Prostate gland (tissue), 2 donors: ENCODE data around the gene RUNX2. TPM values are rescaled to one million over a fixed set of nuclear protein-coding genes. Genes with fewer than 3 reads are reported as not detected.

ENCODE experiments used
- DNase-seq: peaks from one replicate; pipeline ENCODE4 v3.0.0-alpha.2; 2019; ENCODE audit warnings: low spot score
- H3K27ac ChIP-seq, 2 donors: fragments of 200-600 bp; sonication (generic); 2 replicates each; pipeline ENCODE4 v1.5.1; 2017 to 2019
- H3K27me3 ChIP-seq: fragments of 200-600 bp; sonication (generic); replicated peaks from 2 replicates; pipeline ENCODE4 v1.5.1; 2019; ENCODE audit not compliant: insufficient read depth
- H3K36me3 ChIP-seq, 2 donors: fragments of 200-600 bp; sonication (generic); 1 replicate in 1 of 2; 2 replicates in 1 of 2; pipeline versions ENCODE4 v1.5.1 to v1.8.1; 2017 to 2019
- H3K4me1 ChIP-seq: fragments of 200-600 bp; sonication (generic); replicated peaks from 2 replicates; pipeline ENCODE4 v1.5.1; 2019
- H3K4me3 ChIP-seq, 2 donors: fragments of 200-600 bp; sonication (generic); 2 replicates each; pipeline ENCODE4 v1.5.1; 2017 to 2019
- H3K9me3 ChIP-seq: fragments of 200-600 bp; sonication (generic); 2 replicates; pipeline ENCODE4 v1.5.1; 2017
- POLR2A ChIP-seq: fragments of 450-650 bp; IDR thresholded peaks from one replicate; pipeline ENCODE4 v1.6.1; 2016; ENCODE audit warnings: antibody characterized with exemption, mild to moderate bottlenecking
- POLR2AphosphoS5 ChIP-seq: sonication (generic); formaldehyde crosslinking; IDR thresholded peaks from one replicate; pipeline ENCODE4 v1.6.1; 2017; ENCODE audit warnings: antibody characterized with exemption
- WGBS: methylation state at CpG from one replicate; pipeline ENCODE4 v1.1.5; 2018; 5-methylcytosine and 5-hydroxymethylcytosine counted together
- intact Hi-C: fragments of 100-400 bp; cut with DNase I; formaldehyde crosslinking; loops from one replicate; pipeline ENCODE4 v1.14.2; 2022
- total RNA-seq, 2 donors: library from RNA; depleted of rRNA; stranded (reverse); fragments of >200 nt; gene quantifications; one replicate each; pipeline ENCODE4 v1.1.0, GENCODE V29; 2016
- TF ChIP-seq, protein P1 (sequence below), 4 experiments: fragments of 200-600 bp in 2 of 4; fragments of 450-650 bp in 2 of 4; sonication (generic) in 2 of 4; IDR thresholded peaks; 1 replicate in 3 of 4; 2 replicates in 1 of 4; pipeline ENCODE4 v1.5.1; 2016 to 2019; ENCODE audit warnings: antibody characterized with exemption in 4 of 4, mild to moderate bottlenecking in 2 of 4, moderate library complexity in 2 of 4

The RUNX2 gene
- total RNA-seq, 2 donors from 2014 or later = 9.2 to 10.7 TPM

DNA sequence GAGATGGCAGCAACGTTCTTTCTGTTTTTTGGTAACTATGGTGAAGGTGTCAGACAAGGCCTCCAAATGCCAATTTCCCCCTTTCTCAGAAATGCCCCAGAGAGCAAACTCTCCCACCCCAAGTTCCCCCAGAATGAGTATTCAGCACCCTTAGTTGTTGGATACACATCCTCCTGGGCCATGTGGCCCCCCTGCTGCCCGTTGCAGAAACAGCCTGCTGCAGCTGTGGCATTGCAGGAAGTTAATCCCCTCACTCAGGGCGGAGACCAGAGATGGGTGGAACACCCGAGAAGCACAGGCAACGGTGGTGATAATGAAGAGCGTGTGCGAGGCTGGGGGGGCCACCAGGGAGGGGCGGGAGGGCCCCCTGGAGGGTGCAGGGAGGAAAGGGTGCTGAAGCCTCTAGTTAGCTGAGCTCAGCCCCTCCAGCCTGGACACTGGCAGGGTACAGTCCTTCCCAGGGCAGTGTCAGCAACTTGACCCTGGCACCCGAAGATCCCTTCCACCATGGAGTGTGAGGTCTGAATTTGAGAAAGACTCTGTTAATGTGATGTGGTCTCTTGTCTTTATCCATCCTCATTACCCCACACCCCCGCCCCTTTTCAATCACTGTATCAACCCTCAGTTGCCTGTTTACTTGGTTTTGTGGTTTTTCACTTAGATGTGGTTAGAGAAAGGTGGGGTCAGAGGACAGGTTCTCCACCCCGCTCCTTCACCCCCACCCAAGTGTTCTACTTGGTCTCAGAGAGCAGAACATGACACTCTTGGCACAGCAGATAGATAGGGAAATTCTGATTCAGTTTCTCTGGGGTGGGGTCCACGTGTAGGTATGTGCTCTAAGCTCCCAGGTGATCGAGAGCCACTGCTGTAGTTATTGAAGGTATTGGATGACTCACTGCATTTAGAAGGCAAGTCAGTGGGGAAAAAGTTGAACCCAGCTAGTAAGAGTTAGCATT is 258.4 kb downstream of the RUNX2 start:
- Histone ChIP-seq H3K4me3 (no peak overlapping the region), H3K36me3 (no peaks in the 10 kb centered on the region), H3K4me1 (peaks cover 2% of the 10 kb centered on the region), H3K9me3 (no peaks in the 10 kb centered on the region), H3K27me3 (no peaks in the 10 kb centered on the region), H3K27ac (no peak overlapping the region)
- intact Hi-C loops = no loop called here
- 64% methylated on average over 13 of the region's 13 CpGs for WGBS
- TF ChIP-seq, protein P1, sequence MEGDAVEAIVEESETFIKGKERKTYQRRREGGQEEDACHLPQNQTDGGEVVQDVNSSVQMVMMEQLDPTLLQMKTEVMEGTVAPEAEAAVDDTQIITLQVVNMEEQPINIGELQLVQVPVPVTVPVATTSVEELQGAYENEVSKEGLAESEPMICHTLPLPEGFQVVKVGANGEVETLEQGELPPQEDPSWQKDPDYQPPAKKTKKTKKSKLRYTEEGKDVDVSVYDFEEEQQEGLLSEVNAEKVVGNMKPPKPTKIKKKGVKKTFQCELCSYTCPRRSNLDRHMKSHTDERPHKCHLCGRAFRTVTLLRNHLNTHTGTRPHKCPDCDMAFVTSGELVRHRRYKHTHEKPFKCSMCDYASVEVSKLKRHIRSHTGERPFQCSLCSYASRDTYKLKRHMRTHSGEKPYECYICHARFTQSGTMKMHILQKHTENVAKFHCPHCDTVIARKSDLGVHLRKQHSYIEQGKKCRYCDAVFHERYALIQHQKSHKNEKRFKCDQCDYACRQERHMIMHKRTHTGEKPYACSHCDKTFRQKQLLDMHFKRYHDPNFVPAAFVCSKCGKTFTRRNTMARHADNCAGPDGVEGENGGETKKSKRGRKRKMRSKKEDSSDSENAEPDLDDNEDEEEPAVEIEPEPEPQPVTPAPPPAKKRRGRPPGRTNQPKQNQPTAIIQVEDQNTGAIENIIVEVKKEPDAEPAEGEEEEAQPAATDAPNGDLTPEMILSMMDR (IDR thresholded peaks at IDR 0.05) = no peak
- TF ChIP-seq POLR2AphosphoS5 (no peak), POLR2A (no peak)
- no peak for DNase-seq

DNA sequence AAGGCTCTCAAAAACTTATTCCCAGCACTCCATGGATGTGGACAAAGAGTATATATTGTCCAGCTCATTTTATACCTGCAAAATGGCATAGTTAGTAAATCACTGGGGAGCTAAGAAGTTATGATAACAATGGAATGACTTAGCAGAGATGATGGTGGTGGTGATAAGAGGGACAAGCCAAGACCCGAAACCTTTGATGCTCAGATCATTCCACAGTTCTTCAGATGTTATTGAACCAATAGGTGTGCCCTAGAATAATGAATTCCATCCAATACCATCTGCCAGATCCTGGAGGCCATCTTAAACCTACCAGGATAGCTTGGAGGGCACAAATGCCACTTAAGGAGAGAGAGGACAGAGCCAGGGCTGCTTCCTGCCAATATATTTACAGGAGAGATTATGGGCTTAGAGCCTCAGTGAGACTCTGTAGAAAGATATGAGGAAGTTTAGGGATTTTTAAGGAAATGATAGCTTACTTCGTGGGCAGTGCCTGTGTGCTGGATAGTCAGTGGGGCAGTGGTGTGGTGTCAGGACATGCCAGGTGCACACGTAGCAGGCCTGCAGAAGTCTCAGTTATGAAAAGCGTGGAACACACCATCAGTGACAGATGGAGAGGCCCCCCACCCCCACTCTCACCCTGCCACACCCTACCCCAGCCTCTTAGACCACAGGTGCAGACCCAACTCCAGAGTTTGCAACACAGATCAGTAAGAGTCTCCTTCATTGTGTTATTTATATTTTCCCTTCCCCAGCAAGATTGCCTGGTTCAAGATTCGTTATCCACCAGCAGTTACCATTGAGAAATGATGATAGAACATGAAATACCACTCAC is 259.3 kb downstream of the RUNX2 start:
- DNase-seq = no peak
- TF ChIP-seq POLR2A (no peak), POLR2AphosphoS5 (no peak)
- TF ChIP-seq, protein P1 (IDR thresholded peaks at IDR 0.05) = no peak
- H3K27ac ChIP-seq = no peak overlapping the region
- no peak overlapping the region for H3K4me3 ChIP-seq
- H3K9me3 ChIP-seq = no peaks in the 10 kb centered on the region
- intact Hi-C loops = no loop called here
- peaks cover 2% of the 10 kb centered on the region for H3K4me1 ChIP-seq
- no peaks in the 10 kb centered on the region for H3K27me3 ChIP-seq
- no peaks in the 10 kb centered on the region for H3K36me3 ChIP-seq
- WGBS = 77% methylated on average over 5 of the region's 5 CpGs

DNA sequence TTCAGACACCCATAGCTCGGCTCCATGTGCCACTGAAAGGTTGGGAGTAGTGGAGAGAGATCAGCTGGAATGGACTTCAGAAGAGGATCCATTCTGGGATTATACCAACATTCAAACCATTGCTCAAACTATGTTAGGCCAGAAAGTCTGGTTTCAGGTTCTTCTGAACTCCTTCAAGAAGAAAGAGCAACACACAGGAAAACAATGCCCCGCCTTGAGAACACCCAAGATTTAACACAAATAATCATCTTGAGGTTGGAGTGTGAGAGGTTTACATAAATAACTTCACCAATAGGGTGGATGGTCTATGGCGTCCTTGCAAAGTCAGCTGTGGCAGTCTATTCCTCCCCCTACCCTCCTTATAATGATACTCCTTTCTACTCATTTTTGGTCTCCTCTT is 261.2 kb downstream of the RUNX2 start:
- H3K27me3 ChIP-seq = no peaks in the 10 kb centered on the region
- DNase-seq = no peak
- TF ChIP-seq, protein P1 (IDR thresholded peaks at IDR 0.05) = no peak
- TF ChIP-seq POLR2A = no peak
- no peak for TF ChIP-seq POLR2AphosphoS5
- no peak overlapping the region for H3K27ac ChIP-seq
- no peaks in the 10 kb centered on the region for H3K36me3 ChIP-seq
- H3K9me3 ChIP-seq = no peaks in the 10 kb centered on the region
- no peak overlapping the region for H3K4me3 ChIP-seq
- WGBS = 93% methylated on average over 3 of the region's 3 CpGs
- H3K4me1 ChIP-seq = peaks cover 2% of the 10 kb centered on the region
- intact Hi-C loops = no loop called here

DNA sequence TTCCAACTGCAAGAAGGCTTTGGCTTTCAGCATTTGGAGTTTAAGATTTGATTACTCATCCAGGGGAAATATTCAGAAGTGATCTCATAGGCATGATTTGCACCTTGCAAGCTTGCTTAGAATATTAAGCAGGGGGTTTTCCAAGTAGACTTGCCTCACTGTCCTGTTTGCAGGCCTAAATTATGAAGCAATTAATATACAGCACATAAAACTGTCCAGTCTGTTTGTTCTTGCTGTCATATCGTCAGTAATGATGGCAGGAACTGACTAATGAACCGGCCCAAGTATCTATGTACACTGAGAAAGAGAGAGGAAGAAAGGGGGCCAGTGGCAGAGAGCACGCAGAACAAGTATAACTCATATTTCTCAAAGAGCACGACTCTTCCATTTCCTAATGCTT is 262.1 kb downstream of the RUNX2 start:
- intact Hi-C loops = no loop called here
- no peak for DNase-seq
- Histone ChIP-seq H3K27ac (peak overlapping the region; percentile 45 to 70), H3K9me3 (no peaks in the 10 kb centered on the region), H3K27me3 (no peaks in the 10 kb centered on the region), H3K36me3 (no peaks in the 10 kb centered on the region), H3K4me1 (peaks cover 2% of the 10 kb centered on the region), H3K4me3 (no peak overlapping the region)
- 8% methylated on average over 4 of the region's 4 CpGs for WGBS
- TF ChIP-seq POLR2A = no peak
- peak; percentile 57 for TF ChIP-seq POLR2AphosphoS5
- TF ChIP-seq, protein P1 (IDR thresholded peaks at IDR 0.05) = no peak
